T1000 (cell line): ENCODE data around the gene RFC3.
"Not testable (repeated sequence)": the region's sequence is repeated elsewhere in the genome, so short reads cannot be mapped to it uniquely, and the experiment has no call there.

ENCODE experiments used
- DNase-seq: peaks from one replicate; lab custom pipeline; 2025; ENCODE audit warnings: mixed read lengths; lab: John Stamatoyannopoulos, UW

RFC3 gene

GRCh38 chr13:33817901-33818706, at the start of gene RFC3:
TSS of gene RFC3 (plus strand) at chr13:33818149. CDS start at chr13:33818179, 30 bp downstream.
- peak; percentile 78 for DNase-seq

GRCh38 chr13:33771296-33771695, 46.7 kb upstream of the RFC3 start:
- DNase-seq = no peak

DNA sequence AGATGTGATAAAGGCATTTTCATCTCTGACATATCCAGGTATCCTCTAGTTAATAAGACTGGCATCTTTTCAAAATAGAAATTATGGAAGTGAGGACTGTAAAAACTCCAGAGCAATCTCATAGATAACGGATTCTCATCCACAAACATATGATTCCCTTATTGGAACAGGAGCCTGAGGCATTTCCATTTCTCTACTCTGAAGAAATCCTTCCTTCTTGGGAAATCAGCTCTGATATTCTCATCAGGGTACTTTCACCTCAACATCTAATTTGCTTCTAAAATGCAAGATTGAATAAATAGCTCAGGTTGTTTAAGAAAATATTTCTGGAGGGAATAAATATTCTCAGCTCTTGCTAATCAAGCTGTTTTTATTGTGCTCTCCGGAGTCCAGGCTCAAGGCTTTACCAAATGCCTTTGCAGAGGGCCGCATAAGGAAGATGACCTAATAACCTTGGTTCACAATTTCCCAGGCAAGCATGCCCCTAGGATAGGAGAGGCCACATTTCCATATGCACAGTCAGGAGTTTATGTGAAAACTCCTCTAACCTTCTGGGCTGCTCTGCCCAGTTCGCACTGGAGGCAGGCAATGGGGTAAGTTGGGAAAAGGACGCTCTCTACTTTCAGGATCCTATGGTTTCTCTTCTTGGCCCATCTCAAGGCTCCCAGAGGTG, 44.0 kb upstream of the RFC3 start:
- no peak for DNase-seq

DNA sequence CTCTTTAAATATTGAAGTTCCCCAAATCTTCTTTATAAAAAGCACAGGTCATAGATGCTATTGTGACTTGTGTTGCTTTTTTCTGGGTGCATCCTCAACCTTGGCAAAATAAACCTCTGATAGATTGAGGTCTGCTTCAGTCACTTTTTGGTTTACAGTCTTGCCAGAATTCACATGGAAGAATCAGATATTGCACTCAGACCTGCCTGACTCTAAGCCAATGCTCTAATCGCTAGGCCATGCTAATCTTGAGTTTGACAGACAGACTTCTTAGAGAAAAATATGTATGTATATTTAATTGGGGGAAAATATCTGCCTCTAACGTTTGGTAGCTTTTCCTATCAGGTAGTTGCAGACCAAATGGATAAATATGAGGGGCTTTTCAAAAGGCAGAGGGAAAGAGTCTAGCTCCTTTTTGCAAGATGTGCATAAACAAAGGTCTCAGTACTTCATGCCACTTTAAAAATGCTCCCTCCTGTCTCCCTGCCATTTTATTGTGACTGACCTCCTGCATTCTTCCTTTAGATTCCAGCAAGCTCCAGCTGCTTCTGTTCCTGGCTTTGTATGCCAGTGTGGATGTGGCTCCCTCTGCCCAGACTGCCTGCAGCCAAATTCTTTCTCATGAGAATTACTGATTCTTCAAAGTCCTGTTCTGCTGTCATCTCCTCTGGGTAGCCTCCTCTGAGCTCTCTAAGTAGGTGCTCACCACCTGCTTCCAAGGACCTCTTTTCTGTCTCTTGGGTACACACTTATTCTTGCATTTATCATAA, 42.4 kb upstream of the RFC3 start:
- DNase-seq = no peak

- no peak for DNase-seq
Measured at GRCh38 chr13:33776239-33776881, 41.6 kb upstream of the RFC3 start.

GRCh38 chr13:33782631-33783030, 35.3 kb upstream of the RFC3 start:
- DNase-seq = no peak

GRCh38 chr13:33783212-33783611, 34.7 kb upstream of the RFC3 start:
- not testable (repeated sequence) for DNase-seq

DNA sequence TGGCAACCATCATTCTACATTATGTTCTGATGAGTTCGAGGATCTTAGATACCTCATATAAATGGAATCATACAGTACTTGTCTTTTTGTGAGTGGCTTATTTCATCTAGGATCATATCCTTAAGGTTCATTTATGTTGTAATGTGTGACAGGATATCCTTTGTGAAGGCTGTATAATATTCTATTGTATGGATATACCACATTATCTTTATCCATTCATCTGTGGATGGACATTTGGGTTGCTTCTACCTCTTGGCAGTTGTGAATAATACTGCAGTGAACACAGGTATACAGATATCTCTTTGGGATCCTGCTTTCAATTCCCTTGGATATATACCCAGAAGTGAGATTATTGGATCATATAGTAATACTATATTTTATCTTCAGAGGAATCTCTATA, 33.2 kb upstream of the RFC3 start:
- no peak for DNase-seq

DNA sequence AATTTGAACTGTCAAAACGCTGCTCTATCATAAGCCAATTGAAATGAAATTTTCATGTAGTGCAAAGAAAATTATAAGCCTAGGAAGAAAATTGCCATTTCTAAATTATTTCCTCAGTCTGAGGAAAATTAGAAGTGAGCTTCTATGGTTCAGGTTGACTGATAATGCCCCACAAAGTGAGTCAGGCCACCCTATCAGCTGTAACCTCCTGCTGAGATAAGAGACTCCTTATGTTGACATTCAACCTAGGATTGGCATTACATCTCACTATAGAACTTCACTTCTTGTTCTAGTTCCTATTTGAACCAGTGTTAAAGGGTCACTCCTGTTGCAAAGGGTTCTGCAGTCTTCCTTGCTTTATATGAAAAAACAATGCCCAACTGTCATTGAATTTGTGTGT, 32.6 kb upstream of the RFC3 start:
- DNase-seq = no peak

DNA sequence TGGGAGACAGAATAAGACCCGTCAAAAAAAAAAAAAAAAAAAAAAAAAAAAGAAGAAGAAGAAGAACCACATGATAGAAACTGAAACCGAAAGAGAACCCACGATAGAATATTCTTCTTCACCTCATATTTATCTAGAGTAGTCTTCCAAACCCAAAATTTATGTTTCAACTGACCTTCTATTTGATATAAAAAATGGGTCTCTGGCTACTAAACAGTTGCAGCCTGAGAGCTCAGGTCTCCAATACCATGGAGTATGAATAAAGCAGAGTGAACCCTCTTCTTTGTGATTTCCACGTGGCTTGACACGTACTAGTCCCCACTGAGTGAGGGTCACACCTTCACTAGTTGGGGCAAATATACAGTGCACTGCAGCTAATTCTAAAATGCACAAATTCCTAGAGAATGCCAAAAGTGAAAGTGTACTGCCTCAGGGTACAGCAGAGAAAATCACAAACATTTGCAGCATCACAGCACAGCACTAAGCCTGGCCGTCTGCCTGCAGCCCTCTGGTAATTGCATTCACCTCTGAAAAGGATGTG, 30.8 kb upstream of the RFC3 start:
- no peak for DNase-seq

DNA sequence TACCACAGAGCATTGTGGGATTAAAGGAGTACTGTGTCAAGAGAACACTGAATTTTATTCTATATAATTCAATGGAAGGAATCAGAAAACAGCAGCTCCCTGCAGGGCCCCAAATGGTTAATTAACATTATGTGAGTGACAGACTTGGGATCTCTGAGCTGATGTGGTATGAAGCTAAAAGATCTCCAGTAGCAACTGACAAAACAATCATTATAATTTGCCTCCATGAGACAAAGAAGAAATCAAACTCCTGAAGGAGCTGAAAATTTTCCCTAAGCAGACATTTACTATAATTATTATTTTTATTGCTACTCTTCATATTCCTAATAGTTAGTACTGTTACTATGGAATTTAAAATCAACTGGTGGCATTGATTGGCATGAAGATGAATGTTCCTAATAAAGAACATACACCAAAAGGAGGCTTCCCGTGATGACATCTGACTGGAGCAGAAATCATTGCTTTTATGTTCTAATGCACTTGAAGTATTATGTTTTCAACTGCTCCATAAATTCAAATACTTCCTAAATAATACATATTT, 28.8 kb upstream of the RFC3 start:
- DNase-seq = no peak

DNA sequence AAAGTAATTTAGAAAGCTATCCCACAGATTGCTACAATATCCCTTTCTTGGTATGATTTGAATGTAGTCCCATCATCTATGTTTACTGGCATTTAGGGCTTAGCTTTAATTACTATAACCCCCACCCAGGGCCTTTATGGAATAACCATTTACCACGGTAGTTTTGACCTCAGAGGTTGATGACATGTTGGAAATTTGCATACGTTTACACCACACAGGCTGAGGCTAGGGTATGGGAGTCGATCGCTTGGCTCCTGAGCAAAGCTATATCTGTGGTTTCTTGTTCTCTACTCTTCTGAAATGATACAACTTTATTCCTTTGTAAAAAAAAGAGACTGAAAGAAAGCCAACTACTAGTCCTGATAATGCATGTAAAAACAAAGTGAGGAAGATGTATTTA, 28.2 kb upstream of the RFC3 start:
- DNase-seq = no peak

DNA sequence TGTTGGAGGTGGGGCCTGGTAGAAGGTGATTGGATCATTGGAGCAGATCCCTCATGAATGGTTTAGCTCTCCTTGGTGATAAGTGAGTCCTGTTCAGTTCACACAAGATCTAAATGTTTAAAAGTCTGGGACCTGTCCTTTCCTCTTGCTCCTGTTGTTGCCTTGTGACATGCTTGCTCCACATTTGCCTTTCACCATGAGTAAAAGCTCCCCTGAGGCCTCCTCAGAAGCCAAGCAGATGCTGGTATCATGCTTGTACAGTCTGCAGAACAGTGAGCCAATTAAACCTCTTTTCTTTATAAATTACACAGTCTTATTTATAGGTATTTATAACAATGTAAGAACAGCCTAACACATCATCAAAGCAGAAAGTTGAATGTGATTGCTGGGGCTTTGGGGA, 24.2 kb upstream of the RFC3 start:
- DNase-seq = no peak

DNA sequence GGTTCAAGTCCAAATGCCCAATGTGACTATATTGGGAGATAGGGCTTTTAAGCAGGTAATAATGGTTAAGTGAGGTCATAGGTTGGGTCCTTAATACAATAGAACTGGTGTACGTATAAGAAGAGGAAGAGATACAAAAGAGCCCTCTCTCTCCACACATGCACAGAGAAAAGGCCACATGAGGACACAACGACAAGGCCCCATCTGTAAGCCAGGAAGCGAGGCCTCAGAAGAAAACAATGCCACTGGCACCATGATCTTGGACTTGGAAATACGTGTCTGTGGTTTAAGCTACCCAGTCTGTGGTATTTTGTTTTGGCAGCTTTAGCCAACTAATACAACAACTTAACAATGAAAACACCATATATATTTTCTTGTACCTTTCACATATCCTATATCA, 23.4 kb upstream of the RFC3 start:
- DNase-seq = no peak

DNA sequence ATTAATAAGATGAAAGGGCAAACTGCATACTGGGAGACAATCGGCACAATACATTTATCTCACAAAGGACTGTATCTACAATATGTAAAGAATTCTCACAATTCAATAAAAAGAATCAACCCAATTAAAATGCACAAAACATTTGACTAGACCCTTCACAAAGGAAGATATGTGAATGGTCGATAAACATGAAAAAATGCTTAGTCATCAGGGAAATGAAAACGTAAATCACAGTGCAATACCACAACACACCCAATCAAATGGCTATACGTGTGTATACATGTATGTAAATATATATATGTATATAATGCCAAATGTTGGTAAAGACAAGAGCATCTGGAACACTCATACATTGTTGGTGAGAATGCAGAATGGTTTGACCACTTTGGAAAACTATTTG, 21.9 kb upstream of the RFC3 start:
- DNase-seq = no peak

- no peak for DNase-seq
Measured at GRCh38 chr13:33797622-33798021, 20.3 kb upstream of the RFC3 start.

DNA sequence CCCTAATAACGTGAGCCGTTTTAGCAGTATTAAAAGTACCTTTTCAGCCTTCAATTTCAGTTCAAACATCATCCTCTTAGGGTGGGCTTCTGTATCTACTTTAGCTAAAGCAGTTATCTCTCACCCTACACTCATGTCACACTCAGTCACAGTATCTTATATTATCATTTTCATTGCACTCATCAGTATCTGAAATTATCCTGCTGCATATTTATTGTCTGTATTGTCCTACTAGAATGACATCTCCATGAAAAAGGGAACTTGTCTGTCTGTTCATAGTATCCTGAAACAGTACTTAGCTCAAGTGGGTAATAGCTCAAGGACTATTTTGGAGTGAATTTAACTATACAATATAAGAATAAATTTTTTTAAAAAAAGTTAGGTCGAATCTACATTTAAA, 19.9 kb upstream of the RFC3 start:
- no peak for DNase-seq

DNA sequence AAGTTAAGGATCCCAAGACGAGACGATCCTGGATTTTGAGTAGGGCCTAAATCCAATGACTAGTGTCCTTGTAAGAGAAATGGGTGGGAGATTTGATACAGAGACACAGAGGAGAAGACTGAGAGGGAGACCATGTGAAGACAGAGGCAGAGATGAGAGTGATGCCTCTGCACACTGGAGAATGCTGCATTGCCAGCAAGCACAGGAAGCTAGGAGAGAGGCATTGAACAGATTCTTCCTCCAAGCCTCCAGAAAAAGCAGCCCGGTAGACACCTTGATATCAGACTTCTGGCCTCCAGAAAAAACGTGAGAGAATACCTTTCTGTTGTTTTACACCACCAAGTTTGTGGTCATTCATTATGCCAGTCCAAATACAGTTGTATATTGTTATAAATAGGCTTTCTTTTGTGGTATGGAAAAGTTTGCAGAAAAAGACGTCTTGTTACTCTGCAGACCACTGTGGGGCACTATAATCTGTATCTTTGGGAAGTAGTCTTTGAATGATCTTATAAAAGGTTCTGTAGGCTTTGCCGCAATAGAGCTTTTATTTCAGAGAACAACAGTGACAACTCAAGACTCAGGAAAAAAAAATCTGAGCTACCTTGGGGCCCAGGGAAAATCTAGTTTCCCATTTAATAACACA, 17.9 kb upstream of the RFC3 start:
- DNase-seq = no peak

- DNase-seq = no peak
Measured at GRCh38 chr13:33800646-33801186, 17.2 kb upstream of the RFC3 start.

GRCh38 chr13:33806470-33807248, 11.3 kb upstream of the RFC3 start:
- no peak for DNase-seq
